Pancreas (tissue), 10 donors: ENCODE results near the gene DACH1. TPM values are rescaled to one million over a fixed set of nuclear protein-coding genes. Genes with fewer than 3 reads are reported as not detected.

Experiments
- ATAC-seq, 4 donors: fragments of 200-7000 bp; cut with Tn5 transposase; one replicate each; pipeline versions ENCODE4 v1.8.0 to v1.9.1; 2020; ENCODE audit warnings: mild to moderate bottlenecking in 4 of 4, moderate library complexity in 4 of 4
- DNase-seq, 6 donors: peaks; one replicate each; pipeline ENCODE4 v3.0.0-alpha.2; 2020
- FAIRE-seq: peaks from 2 replicates; lab custom pipeline; 2012; peaks lifted over from hg19 to GRCh38; lab: Jason Lieb, UNC
- H3K27ac ChIP-seq, 4 donors: fragments of 200-600 bp; sonication (generic); 1 replicate in 3 of 4; 2 replicates in 1 of 4; pipeline versions ENCODE4 v1.5.0 to v1.8.0; 2020
- H3K27me3 ChIP-seq, 4 donors: fragments of 200-600 bp; one replicate each; pipeline ENCODE4 v1.8.0; 2021
- H3K36me3 ChIP-seq, 3 donors: fragments of 200-600 bp; sonication (generic) in 1 of 3; one replicate each; pipeline versions ENCODE4 v1.5.0 to v1.8.0; 2020 to 2021
- H3K4me1 ChIP-seq, 3 donors: fragments of 200-600 bp; one replicate each; pipeline ENCODE4 v1.8.0; 2021
- H3K4me3 ChIP-seq, 4 donors: fragments of 200-600 bp; sonication (generic) in 2 of 4; one replicate each; pipeline versions ENCODE4 v1.5.0 to v1.8.0; 2020 to 2021
- H3K9me3 ChIP-seq, 4 donors: fragments of 200-600 bp; one replicate each; pipeline ENCODE4 v1.8.0; 2021
- WGBS, 2 donors: extraction: QIAGEN DNeasy Blood & Tissue Kit; methylation state at CpG; one replicate each; pipeline ENCODE4 v1.1.7; 2013; 5-methylcytosine and 5-hydroxymethylcytosine counted together
- intact Hi-C, 3 donors: fragments of 100-400 bp; cut with DNase I; formaldehyde crosslinking; loops; one replicate each; pipeline versions ENCODE4 v1.11.1 to v1.14.2; 2022
- polyA plus RNA-seq, 2 donors: library from polyadenylated mRNA; stranded (reverse); fragments of 200-250 nt; gene quantifications; one replicate each; pipeline ENCODE4 v1.2.3, GENCODE V29; 2013
- total RNA-seq, 6 donors: library from RNA; stranded (reverse); fragmentation: NEBNext Ultra II Directional in 4 of 6; extraction: Animal tissue kit (Norgen Biotek cat#: 25700) in 4 of 6; gene quantifications; one replicate each; pipeline versions ENCODE4 v1.2.1 to v1.2.4, GENCODE V29; 2021 to 2023
- TF ChIP-seq, protein P1 (sequence below), 4 donors: fragments of 200-600 bp; sonication (generic) in 3 of 4; IDR thresholded peaks; one replicate each; pipeline versions ENCODE4 v1.5.0 to v1.8.0; 2021; ENCODE audit warnings: antibody characterized with exemption in 4 of 4
- donor health status: healthy with polysubstance abuse.
- donor health status: DM: no; HTN: no; CAD: no; lungs with moderate emphysema.
- donor health status: DM: no; HTN: no; CAD: no.
- donor health status: control.
- donor health status: control.
- donor health status: Bipolar disorder and iron deficiency.
- donor health status: DM: yes; HTN: yes; CAD: no.
- donor health status: DM: no; HTN: no; CAD: no.
- donor health status: DM: no; HTN: no; CAD: no.
- donor health status: DM: yes; HTN: yes; CAD: no.

Gene DACH1
- total and polyA plus RNA-seq, 8 donors, result 0.73 to 5.5 (median 1.7) TPM

DNA sequence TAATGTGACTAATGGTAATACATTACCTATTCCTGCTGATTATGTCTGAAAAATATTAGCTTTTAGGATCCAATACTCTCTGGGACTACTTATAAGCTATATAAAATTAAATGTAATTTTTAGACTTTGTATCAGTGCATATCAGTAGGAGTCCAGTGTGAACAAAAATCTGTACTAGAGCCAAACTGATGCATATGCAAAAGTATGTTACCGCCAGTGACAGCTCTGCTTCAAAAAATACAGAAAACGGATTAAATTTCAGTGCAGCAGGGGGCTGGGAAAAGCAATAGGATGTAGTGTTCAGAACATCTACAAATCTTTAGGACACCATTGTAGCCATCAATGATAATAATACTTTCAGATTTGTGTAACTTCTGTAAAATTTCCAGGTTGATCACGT, 385.5 kb downstream of the DACH1 start:
- no peaks in the 10 kb centered on the region for H3K36me3 ChIP-seq
- intact Hi-C loops, result no loop called here
- H3K27ac ChIP-seq, result no peak overlapping the region
- no peaks in the 10 kb centered on the region for H3K9me3 ChIP-seq
- TF ChIP-seq, protein P1, sequence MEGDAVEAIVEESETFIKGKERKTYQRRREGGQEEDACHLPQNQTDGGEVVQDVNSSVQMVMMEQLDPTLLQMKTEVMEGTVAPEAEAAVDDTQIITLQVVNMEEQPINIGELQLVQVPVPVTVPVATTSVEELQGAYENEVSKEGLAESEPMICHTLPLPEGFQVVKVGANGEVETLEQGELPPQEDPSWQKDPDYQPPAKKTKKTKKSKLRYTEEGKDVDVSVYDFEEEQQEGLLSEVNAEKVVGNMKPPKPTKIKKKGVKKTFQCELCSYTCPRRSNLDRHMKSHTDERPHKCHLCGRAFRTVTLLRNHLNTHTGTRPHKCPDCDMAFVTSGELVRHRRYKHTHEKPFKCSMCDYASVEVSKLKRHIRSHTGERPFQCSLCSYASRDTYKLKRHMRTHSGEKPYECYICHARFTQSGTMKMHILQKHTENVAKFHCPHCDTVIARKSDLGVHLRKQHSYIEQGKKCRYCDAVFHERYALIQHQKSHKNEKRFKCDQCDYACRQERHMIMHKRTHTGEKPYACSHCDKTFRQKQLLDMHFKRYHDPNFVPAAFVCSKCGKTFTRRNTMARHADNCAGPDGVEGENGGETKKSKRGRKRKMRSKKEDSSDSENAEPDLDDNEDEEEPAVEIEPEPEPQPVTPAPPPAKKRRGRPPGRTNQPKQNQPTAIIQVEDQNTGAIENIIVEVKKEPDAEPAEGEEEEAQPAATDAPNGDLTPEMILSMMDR (IDR thresholded peaks at IDR 0.05), result no peak
- no peak overlapping the region for H3K4me3 ChIP-seq
- no peak for FAIRE-seq
- H3K4me1 ChIP-seq, result no peaks in the 10 kb centered on the region
- no peak for DNase-seq
- WGBS, 2 donors, result 87 to 92% methylated on average over 3 of the region's 3 CpGs
- no peaks in the 10 kb centered on the region for H3K27me3 ChIP-seq
- no peak for ATAC-seq

GRCh38 chr13:71481046-71481445, 386.0 kb downstream of the DACH1 start:
- H3K36me3 ChIP-seq, result no peaks in the 10 kb centered on the region
- WGBS, 2 donors, result 31 to 42% methylated on average over 1 of the region's 1 CpG
- no peaks in the 10 kb centered on the region for H3K9me3 ChIP-seq
- intact Hi-C loops, result no loop called here
- no peak overlapping the region for H3K4me3 ChIP-seq
- no peaks in the 10 kb centered on the region for H3K27me3 ChIP-seq
- TF ChIP-seq, protein P1 (IDR thresholded peaks at IDR 0.05), result no peak
- DNase-seq (no peak), FAIRE-seq (no peak), ATAC-seq (no peak)
- no peak overlapping the region for H3K27ac ChIP-seq
- H3K4me1 ChIP-seq, result no peaks in the 10 kb centered on the region

DNA sequence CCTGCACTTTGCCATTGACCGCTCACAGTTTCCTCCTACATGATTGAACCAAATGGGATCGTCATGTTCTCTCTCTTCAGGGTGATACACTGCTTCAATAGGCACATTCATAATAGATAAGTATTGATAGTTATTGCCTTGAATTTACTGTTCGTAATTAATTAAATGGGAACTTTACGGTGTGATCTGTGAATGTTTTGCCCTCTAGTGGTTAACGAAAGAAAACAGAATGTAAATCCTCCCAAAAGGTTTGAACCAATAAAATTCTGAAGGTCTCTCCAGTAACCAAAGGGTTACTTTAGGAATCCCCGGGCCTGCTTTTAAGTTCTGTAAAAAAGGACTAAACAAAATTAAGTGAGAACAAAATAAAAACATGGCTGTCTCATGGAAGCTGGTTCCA, 389.3 kb downstream of the DACH1 start:
- H3K27me3 ChIP-seq, result no peaks in the 10 kb centered on the region
- TF ChIP-seq, protein P1 (IDR thresholded peaks at IDR 0.05), result peak in 1 of 4 donors; percentile 16
- ATAC-seq (no peak), FAIRE-seq (no peak), DNase-seq (no peak)
- no peaks in the 10 kb centered on the region for H3K9me3 ChIP-seq
- no peak overlapping the region for H3K4me3 ChIP-seq
- intact Hi-C loops, result no loop called here
- no peak overlapping the region for H3K27ac ChIP-seq
- 79 to 85% methylated on average over 6 of the region's 6 CpGs for WGBS, 2 donors
- H3K36me3 ChIP-seq, result no peaks in the 10 kb centered on the region
- no peaks in the 10 kb centered on the region for H3K4me1 ChIP-seq

DNA sequence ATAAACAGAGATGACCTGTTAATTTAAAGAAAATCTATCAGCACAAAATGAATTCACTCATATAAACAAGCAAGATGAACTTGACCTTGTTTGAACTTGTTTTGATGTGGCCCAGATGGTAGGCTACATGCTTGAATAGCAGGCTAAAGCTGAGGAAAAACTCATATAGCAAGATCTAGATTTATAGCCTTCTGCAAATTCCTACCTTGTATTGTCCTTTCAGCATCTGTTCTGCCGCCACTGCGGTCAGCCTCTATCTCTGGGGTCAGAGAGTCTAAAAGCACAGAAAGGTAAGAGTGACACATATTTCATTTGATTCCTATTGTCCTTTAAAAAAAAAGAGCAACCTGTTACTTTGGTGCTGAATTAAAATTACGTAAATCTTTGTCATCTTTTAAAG, 392.1 kb downstream of the DACH1 start:
- DNase-seq, result no peak
- intact Hi-C loops, result no loop called here
- no peaks in the 10 kb centered on the region for H3K9me3 ChIP-seq
- no peaks in the 10 kb centered on the region for H3K27me3 ChIP-seq
- ATAC-seq, result no peak
- whole genome bisulfite sequencing, 2 donors, result 83 to 90% methylated on average over 3 of the region's 3 CpGs
- H3K27ac ChIP-seq, result no peak overlapping the region
- no peak for FAIRE-seq
- TF ChIP-seq, protein P1 (IDR thresholded peaks at IDR 0.05), result no peak
- H3K4me1 ChIP-seq, result no peaks in the 10 kb centered on the region
- H3K4me3 ChIP-seq, result no peak overlapping the region
- no peaks in the 10 kb centered on the region for H3K36me3 ChIP-seq

- no peak overlapping the region for H3K27ac ChIP-seq
- TF ChIP-seq, protein P1 (IDR thresholded peaks at IDR 0.05), result no peak
- H3K36me3 ChIP-seq, result no peaks in the 10 kb centered on the region
- intact Hi-C loops, result no loop called here
- no peak overlapping the region for H3K4me3 ChIP-seq
- H3K4me1 ChIP-seq, result no peaks in the 10 kb centered on the region
- H3K9me3 ChIP-seq, result no peaks in the 10 kb centered on the region
- DNase-seq (no peak), ATAC-seq (no peak), FAIRE-seq (peak; percentile 34)
- no peaks in the 10 kb centered on the region for H3K27me3 ChIP-seq
- 38% methylated on average over 1 of the region's 1 CpG for WGBS, 2 donors
Observed at GRCh38 chr13:71469626-71470025, 397.4 kb downstream of the DACH1 start.
